ENCODE results near the gene CAMSAP1. TPM values are rescaled to one million over a fixed set of nuclear protein-coding genes. Genes with fewer than 3 reads are reported as not detected.

Gene CAMSAP1
- total and polyA plus RNA-seq, 9 of the 15 experiments (the other 6 are each of a cell fraction or from before 2014, with no cell fraction given): 1.5 to 28.8 (median 14.3) TPM

- no peak for TF ChIP-seq ILK (tag; IDR thresholded peaks at IDR 0.05; ENCODE audit: borderline replicate concordance, low read depth)
- TF ChIP-seq HNRNPH1 (optimal IDR thresholded peaks at IDR 0.05; ENCODE audit: low read depth, low read length): no peak
- no peak for TF ChIP-seq L3MBTL2 (IDR thresholded peaks at IDR 0.05)
- 0 out of 4 replicates have a peak, but pooled peaks of 1 of the 2 experiments have one; percentile 34 for TF ChIP-seq RCOR1 (IDR thresholded peaks at IDR 0.05; ENCODE audit: borderline replicate concordance in 1 of 2, low read depth in 2 of 2, low read length in 2 of 2)
- no peak for TF ChIP-seq GMEB1 (CRISPR knock-in tag; IDR thresholded peaks at IDR 0.05)
- TF ChIP-seq THAP12 (CRISPR knock-in tag; IDR thresholded peaks at IDR 0.05): no peak
- no peak for TF ChIP-seq CBX5 (IDR thresholded peaks at IDR 0.05; ENCODE audit: borderline replicate concordance, low read depth)
- no peak for TF ChIP-seq ELK1 (CRISPR knock-in tag; IDR thresholded peaks at IDR 0.05)
- TF ChIP-seq ETS2 (tag; IDR thresholded peaks at IDR 0.05; ENCODE audit: borderline replicate concordance, poor library complexity, severe bottlenecking): no peak
- TF ChIP-seq HNRNPUL1 (IDR thresholded peaks at IDR 0.05; ENCODE audit: low read length): no peak
- TF ChIP-seq ID3 (CRISPR knock-in tag; IDR thresholded peaks at IDR 0.05): no peak
- no peak for TF ChIP-seq ID3 (tag; IDR thresholded peaks at IDR 0.05)
- no peak for TF ChIP-seq IRF9 (tag; IDR thresholded peaks at IDR 0.05)
- no peak for TF ChIP-seq ZNF449 (CRISPR knock-in tag; IDR thresholded peaks at IDR 0.05)
- no peak for TF ChIP-seq SMARCB1 (IDR thresholded peaks at IDR 0.05; ENCODE audit: insufficient read length, low read depth)
- TF ChIP-seq ATF7 (IDR thresholded peaks at IDR 0.05): no peak
- TF ChIP-seq RAD21 (CRISPR knock-in tag; conservative IDR thresholded peaks at IDR 0.05 in 1 of 2, IDR thresholded peaks at IDR 0.05 in 1 of 2): peak; percentile 29 to 73; a peak in 3 of 4 replicates
- peak; percentile 46 for TF ChIP-seq EGR1 (conservative IDR thresholded peaks at IDR 0.05)
- TF ChIP-seq SRF (CRISPR knock-in tag; IDR thresholded peaks at IDR 0.05): no peak; a peak in 1 of 4 replicates
These were observed 109.7 kb downstream of the CAMSAP1 start (continued) for GRCh38 chr9:135797507-135798262.
